ENCODE measurements around the gene PARVA.

DNA sequence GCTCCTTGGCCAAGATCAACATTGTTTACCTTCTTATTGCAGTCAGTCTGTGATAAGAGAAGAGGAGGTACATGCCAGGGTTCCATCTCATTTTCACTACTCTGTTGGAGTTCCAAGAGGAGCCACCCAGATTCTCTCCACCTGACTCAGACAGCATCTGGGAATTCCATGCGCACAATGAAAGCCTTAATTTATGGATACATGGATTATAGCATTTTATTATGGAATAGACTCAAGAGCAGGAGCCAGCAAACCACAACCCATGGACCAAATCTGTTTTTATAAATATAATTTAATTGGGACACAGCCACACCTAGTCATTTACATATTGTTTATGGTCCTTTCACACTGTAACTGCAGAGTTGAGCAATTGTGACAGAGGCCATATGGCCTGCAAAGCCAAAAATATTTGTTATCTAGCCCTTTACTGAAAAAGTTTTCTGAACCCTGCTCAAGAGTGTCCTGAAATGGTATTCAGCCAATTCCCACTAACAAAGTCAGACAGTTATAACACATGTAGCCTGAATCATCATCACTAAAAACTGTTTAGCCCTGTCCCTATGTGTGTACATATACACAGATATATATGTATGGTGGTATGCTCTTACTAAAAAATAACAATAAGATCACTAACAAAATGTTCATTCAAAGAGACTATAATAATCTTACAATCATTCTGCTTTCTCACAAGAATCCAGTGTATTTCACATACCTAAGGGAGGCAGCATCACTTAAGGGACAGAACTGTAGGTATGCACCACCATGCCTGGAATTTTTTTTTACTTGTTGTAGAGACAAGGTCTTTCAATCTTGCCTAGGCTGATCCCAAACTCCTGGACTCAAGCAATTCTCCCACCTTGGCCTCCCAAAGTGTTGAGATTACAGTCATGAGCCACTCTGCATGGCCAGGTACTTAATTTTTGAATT lies 192.4 kb downstream of the PARVA start:
- TF ChIP-seq POLR2AphosphoS5 (IDR thresholded peaks at IDR 0.05; ENCODE audit: control insufficient read depth, insufficient read depth, low read depth, low read length) (no peak), SIRT6 (IDR thresholded peaks at IDR 0.05; ENCODE audit: low read depth, low read length) (no peak), SRSF7 (optimal IDR thresholded peaks at IDR 0.05; ENCODE audit: low read depth, low read length) (no peak), SAP30 (IDR thresholded peaks at IDR 0.05; ENCODE audit: borderline replicate concordance, insufficient read depth, low read depth, low read length, poor library complexity, severe bottlenecking) (no peak), E4F1 (CRISPR knock-in tag; IDR thresholded peaks at IDR 0.05; ENCODE audit: borderline replicate concordance) (no peak), SRF (CRISPR knock-in tag; IDR thresholded peaks at IDR 0.05) (no peak), POLR2A (conservative IDR thresholded peaks at IDR 0.05) (no peak), KLF1 (tag; IDR thresholded peaks at IDR 0.05) (no peak), MEF2D (tag; conservative IDR thresholded peaks at IDR 0.05; ENCODE audit: low read depth) (no peak)
- TF ChIP-seq, protein P1, sequence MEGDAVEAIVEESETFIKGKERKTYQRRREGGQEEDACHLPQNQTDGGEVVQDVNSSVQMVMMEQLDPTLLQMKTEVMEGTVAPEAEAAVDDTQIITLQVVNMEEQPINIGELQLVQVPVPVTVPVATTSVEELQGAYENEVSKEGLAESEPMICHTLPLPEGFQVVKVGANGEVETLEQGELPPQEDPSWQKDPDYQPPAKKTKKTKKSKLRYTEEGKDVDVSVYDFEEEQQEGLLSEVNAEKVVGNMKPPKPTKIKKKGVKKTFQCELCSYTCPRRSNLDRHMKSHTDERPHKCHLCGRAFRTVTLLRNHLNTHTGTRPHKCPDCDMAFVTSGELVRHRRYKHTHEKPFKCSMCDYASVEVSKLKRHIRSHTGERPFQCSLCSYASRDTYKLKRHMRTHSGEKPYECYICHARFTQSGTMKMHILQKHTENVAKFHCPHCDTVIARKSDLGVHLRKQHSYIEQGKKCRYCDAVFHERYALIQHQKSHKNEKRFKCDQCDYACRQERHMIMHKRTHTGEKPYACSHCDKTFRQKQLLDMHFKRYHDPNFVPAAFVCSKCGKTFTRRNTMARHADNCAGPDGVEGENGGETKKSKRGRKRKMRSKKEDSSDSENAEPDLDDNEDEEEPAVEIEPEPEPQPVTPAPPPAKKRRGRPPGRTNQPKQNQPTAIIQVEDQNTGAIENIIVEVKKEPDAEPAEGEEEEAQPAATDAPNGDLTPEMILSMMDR (IDR thresholded peaks at IDR 0.05 in 2 of 3, conservative IDR thresholded peaks at IDR 0.05 in 1 of 3; ENCODE audit: insufficient read depth in 2 of 3, low read depth in 1 of 3, low read length in 3 of 3) = no peak

Measured in K562 (cell line).